ENCODE data around the gene CIBAR2.
"Not testable (repeated sequence)": the region's sequence is repeated elsewhere in the genome, so short reads cannot be mapped to it uniquely, and the experiment has no call there.

The CIBAR2 gene

DNA sequence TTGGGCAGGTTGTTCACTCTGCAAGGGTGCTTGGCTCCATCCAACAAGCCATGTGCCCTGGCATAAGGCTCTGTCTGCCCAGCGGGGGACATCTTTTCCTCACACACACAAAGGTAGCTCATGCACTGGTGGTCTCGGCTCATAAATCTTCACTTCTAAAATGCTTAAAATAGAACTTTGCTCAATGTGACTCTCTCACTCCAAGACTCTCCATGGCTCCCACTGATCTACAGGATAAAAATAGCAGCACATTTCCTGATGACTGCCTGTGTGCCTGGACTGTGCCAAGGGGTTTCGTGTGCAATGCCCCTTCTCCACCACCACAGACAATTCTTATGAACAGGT is 15.1 kb upstream of the CIBAR2 start:
- no peak for DNase-seq

DNA sequence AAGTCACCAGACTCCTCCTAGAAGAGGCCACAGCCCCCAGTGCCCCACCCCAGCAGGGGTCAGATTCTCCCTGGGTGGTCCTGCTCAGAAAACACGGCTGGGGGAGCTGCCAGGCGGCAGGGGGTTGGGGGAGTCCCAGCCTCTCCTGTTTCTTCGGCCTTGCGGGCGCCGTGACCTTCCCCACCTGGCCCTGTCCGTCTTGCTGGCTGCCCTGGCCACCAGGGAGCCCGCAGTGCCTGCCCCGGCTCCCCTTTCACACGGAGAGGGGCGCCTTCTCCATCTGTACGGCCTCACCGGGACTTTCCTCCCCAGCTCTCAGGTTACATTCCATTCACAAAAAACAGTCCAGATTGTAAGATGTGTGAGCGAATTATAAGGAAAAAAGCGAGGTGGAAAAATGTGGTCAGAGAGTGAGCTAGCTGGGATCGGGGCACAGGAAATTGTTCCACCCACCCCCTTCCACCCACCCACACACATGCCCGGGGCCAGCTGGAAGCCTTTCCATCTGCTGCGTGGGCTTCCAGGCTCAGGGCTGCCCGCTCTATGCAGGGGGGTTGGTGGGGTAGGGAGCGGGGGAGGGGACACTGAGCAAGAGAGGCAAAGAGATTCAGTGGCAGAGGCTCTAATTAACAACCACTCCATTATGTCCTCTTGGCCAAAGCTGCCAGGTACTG is 14.6 kb upstream of the CIBAR2 start:
- peak; percentile 90 for DNase-seq

GRCh38 chr16:85126394-85126704 is 14.1 kb upstream of the CIBAR2 start:
- no peak for DNase-seq

- DNase-seq = no peak
Measured at GRCh38 chr16:85125570-85126393, 13.5 kb upstream of the CIBAR2 start.

DNA sequence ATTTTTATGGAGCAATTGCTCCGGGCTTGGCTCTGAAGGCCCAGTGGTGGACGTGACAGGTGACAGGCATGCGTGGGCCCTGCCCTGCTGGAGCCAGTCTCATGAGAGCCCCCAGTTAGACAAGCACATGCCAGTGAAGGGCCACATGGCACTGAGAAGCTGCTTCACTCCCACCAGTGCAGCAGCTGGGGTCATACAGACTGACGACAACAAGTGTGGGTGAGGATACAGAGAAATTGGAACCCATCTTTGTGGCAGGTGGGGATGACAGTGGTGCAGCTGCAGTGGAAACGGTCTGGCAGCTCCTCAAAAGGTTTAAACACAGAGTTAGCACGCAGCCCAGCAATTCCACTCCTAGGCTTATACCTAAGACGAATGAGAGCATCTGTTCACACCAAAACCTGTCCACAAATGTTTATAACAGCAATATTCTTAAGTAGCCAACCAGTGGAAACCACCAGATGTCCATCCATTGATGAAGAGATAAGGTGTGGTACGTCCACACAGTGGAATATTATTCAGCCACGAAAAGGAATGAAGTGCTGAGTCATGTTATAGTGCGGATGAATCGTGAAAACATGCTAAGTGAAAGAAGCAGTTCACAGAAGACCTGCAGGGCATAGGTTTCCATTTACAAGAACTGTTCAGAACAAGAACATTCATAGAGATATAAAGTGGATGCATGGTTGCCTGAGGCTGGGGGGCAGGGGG is 12.5 kb upstream of the CIBAR2 start:
- peak; percentile 71 for DNase-seq

DNA sequence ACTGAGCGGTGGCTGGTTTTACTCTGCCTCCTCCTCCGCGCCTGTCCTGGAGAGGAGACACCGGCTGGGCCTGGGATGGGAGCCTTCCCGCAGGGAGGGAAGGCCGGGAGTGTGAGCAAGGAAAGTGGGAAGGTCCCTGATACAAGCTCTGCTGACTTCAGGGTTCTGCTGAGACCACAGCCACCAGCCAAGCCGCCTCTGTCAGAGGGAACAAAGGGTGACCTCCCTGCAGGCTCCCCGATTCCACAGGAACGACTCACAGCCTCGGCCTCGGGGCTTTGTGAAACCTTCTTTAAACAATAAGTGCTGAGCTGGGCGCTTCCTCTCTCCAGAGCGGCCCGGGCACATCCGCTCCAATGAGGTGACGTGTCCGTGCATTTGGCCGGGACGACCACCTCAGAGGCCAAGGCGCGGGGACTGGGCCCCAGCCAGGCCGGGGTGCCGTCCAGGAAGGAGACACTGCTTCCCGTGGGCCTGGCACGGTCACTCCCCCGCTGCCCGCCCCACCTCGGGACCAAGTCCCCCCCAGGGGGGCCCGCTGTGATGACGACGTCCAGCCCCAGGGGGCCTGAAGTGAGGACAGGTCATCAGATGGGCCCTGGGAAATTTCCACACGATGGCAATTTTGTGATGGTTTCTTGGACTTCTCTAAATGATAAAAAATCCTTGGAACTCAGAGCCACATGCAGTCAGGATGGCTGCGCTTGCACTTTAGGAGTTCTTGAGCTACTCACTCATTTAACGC is 11.8 kb upstream of the CIBAR2 start:
- DNase-seq = peak; percentile 76

DNA sequence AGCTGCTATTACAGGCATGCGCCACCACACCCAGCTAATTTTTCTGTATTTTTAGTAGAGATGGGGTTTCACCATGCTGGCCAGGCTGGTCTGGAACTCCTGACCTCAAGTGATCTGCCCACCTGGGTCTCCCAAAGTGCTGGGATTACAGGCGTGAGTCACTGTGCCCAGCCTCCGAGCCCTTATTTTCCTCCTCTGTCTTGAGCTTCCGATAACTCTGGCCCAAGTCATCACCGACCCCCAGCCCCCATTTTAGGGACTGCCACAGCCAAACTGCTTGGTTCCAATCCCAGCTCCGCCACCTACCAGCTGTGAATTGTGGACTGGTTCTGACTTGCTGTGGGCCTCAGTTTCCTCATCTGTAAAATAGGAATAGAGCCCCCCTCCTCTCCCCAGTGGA is 11.2 kb upstream of the CIBAR2 start:
- not testable (repeated sequence) for DNase-seq

- no peak for DNase-seq
Measured at GRCh38 chr16:85120006-85120340, 7.7 kb upstream of the CIBAR2 start.

GRCh38 chr16:85117418-85117817 is 5.1 kb upstream of the CIBAR2 start:
- no peak for DNase-seq

- DNase-seq = peak; percentile 92
Measured at GRCh38 chr16:85114909-85115567, 2.8 kb upstream of the CIBAR2 start.

- DNase-seq = no peak
Measured at GRCh38 chr16:85113913-85114312, 1.6 kb upstream of the CIBAR2 start.

GRCh38 chr16:85113168-85113733 is 979 bp upstream of the CIBAR2 start:
- no peak for DNase-seq

- no peak for DNase-seq
Measured at GRCh38 chr16:85111184-85111583, 1.1 kb downstream of the CIBAR2 start.

- DNase-seq = no peak
Measured at GRCh38 chr16:85110105-85110504, 2.2 kb downstream of the CIBAR2 start.

GRCh38 chr16:85107532-85107931 is 4.7 kb downstream of the CIBAR2 start:
- no peak for DNase-seq

GRCh38 chr16:85107083-85107482 is 5.2 kb downstream of the CIBAR2 start:
- no peak for DNase-seq

GRCh38 chr16:85105475-85105874 is 6.8 kb downstream of the CIBAR2 start:
- DNase-seq = no peak

- DNase-seq = no peak
Measured at GRCh38 chr16:85104821-85105391, 7.4 kb downstream of the CIBAR2 start.

GRCh38 chr16:85104147-85104546 is 8.1 kb downstream of the CIBAR2 start:
- DNase-seq = no peak

GRCh38 chr16:85103114-85104079 is 8.9 kb downstream of the CIBAR2 start:
- no peak for DNase-seq
